Esophagus muscularis mucosa (tissue), 4 donors: Measurements from ENCODE around the gene EP400. TPM values are rescaled to one million over a fixed set of nuclear protein-coding genes. Genes with fewer than 3 reads are reported as not detected.
A peak's percentile ranks its signal among the peaks of the same experiment; 100 is the strongest.
"Not testable (repeated sequence)": the region's sequence is repeated elsewhere in the genome, so short reads cannot be mapped to it uniquely, and the experiment has no call there.

Experiments used
- DNase-seq: peaks from one replicate; pipeline ENCODE4 v3.0.0-alpha.2; 2017; ENCODE audit errors: extremely low spot score
- H3K27ac ChIP-seq, 4 donors: fragments of 200-600 bp; sonication (generic); replicated peaks in 1 of 4; 1 replicate in 3 of 4; 2 replicates in 1 of 4; pipeline ENCODE4 v1.5.1; 2016 to 2019; ENCODE audit warnings: mild to moderate bottlenecking in 1 of 4
- H3K27me3 ChIP-seq, 4 donors: fragments of 200-600 bp; sonication (generic); one replicate each; pipeline versions ENCODE4 v1.5.1 to v1.6.0; 2016 to 2019
- H3K36me3 ChIP-seq, 4 donors: fragments of 200-600 bp; sonication (generic); one replicate each; pipeline ENCODE4 v1.5.1; 2016 to 2019
- H3K4me1 ChIP-seq, 4 donors: fragments of 200-600 bp; sonication (generic); one replicate each; pipeline ENCODE4 v1.5.1; 2016 to 2019
- H3K4me3 ChIP-seq, 4 donors: fragments of 200-600 bp; sonication (generic); 1 replicate in 2 of 4; 2 replicates in 2 of 4; pipeline ENCODE4 v1.5.1; 2016 to 2019; ENCODE audit warnings: mild to moderate bottlenecking in 4 of 4, moderate library complexity in 1 of 4
- H3K9me3 ChIP-seq, 4 donors: fragments of 200-600 bp; sonication (generic); 1 replicate in 3 of 4; 2 replicates in 1 of 4; pipeline ENCODE4 v1.5.1; 2016 to 2019
- EP300 ChIP-seq: sonication (generic); formaldehyde crosslinking; IDR thresholded peaks from one replicate; pipeline ENCODE4 v1.6.1; 2017; ENCODE audit warnings: antibody characterized with exemption
- POLR2A ChIP-seq: fragments of 450-650 bp; IDR thresholded peaks from one replicate; pipeline ENCODE4 v1.6.1; 2017; ENCODE audit warnings: antibody characterized with exemption, moderate library complexity, mild to moderate bottlenecking, low read depth
- POLR2AphosphoS5 ChIP-seq, 2 donors: sonication (generic); formaldehyde crosslinking; IDR thresholded peaks; one replicate each; pipeline ENCODE4 v1.6.1; 2017; ENCODE audit warnings: antibody characterized with exemption in 2 of 2
- WGBS: methylation state at CpG from one replicate; pipeline ENCODE4 v1.1.5; 2018; 5-methylcytosine and 5-hydroxymethylcytosine counted together
- intact Hi-C: fragments of 100-400 bp; cut with DNase I; formaldehyde crosslinking; loops from one replicate; pipeline ENCODE4 v1.15.1; 2023
- total RNA-seq, 4 donors: library from RNA; depleted of rRNA; stranded (reverse); fragments of >200 nt; gene quantifications; one replicate each; pipeline versions ENCODE4 v1.1.0 to v1.2.1, GENCODE V29; 2016
- TF ChIP-seq, protein P1 (sequence below), 3 experiments: fragments of 200-600 bp in 2 of 3; fragments of 450-650 bp in 1 of 3; sonication (generic) in 2 of 3; IDR thresholded peaks; one replicate each; pipeline ENCODE4 v1.5.1; 2017 to 2019; ENCODE audit warnings: antibody characterized with exemption in 3 of 3, mild to moderate bottlenecking in 2 of 3, moderate library complexity in 1 of 3

Gene EP400
- total RNA-seq, 4 donors from 2014 or later: 16.9 to 31.1 (median 22.4) TPM

DNA sequence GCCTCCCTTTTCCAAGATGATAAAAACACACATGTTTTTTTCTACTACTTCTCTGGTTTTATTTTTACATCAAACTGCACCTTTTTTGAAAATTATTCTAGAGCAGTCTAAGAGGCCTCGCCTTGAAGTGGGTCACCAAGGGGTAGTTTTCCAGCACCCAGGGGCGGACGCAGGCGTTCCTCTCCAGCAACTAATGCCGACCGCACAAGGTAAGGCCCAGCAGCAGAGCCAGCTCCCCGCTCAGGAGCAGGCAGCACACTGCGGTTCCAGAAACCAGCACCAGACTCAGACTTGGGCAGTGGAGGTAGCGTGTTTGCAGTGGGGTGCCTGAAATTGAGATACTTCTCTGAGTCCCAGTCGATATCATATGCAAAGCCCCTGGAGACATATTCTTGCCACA is 31.6 kb downstream of the EP400 start:
- Histone ChIP-seq H3K27ac (no peak overlapping the region), H3K36me3 (peaks cover 35 to 70% (median 67%) of the 10 kb centered on the region in 4 donors), H3K9me3 (no peaks in the 10 kb centered on the region), H3K4me3 (no peak overlapping the region), H3K4me1 (no peaks in the 10 kb centered on the region), H3K27me3 (no peaks in the 10 kb centered on the region)
- intact Hi-C loops: no loop called here
- DNase-seq: no peak
- 98% methylated on average over 8 of the region's 10 CpGs for WGBS
- TF ChIP-seq POLR2AphosphoS5 (IDR thresholded peaks at IDR 0.05) (no peak), EP300 (no peak), POLR2A (no peak)
- TF ChIP-seq, protein P1, sequence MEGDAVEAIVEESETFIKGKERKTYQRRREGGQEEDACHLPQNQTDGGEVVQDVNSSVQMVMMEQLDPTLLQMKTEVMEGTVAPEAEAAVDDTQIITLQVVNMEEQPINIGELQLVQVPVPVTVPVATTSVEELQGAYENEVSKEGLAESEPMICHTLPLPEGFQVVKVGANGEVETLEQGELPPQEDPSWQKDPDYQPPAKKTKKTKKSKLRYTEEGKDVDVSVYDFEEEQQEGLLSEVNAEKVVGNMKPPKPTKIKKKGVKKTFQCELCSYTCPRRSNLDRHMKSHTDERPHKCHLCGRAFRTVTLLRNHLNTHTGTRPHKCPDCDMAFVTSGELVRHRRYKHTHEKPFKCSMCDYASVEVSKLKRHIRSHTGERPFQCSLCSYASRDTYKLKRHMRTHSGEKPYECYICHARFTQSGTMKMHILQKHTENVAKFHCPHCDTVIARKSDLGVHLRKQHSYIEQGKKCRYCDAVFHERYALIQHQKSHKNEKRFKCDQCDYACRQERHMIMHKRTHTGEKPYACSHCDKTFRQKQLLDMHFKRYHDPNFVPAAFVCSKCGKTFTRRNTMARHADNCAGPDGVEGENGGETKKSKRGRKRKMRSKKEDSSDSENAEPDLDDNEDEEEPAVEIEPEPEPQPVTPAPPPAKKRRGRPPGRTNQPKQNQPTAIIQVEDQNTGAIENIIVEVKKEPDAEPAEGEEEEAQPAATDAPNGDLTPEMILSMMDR (IDR thresholded peaks at IDR 0.05): no peak

DNA sequence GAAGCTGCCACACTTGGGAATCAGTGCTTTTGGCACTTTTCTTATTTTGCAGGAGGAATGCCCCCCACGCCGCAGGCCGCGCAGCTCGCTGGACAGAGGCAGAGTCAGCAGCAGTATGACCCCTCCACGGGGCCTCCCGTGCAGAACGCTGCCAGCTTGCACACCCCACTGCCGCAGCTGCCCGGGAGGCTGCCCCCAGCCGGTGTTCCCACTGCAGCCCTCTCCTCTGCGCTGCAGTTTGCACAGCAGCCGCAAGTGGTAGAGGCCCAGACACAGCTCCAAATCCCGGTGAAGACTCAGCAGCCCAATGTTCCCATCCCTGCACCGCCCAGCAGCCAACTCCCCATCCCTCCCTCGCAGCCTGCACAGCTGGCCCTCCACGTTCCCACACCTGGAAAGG is 32.3 kb downstream of the EP400 start:
- TF ChIP-seq POLR2AphosphoS5 (IDR thresholded peaks at IDR 0.05): no peak
- TF ChIP-seq EP300: no peak
- TF ChIP-seq, protein P1 (IDR thresholded peaks at IDR 0.05): no peak
- no peak for TF ChIP-seq POLR2A
- Histone ChIP-seq H3K9me3 (no peaks in the 10 kb centered on the region), H3K4me1 (no peaks in the 10 kb centered on the region), H3K36me3 (peaks cover 35 to 76% (median 73%) of the 10 kb centered on the region in 4 donors), H3K4me3 (no peak overlapping the region), H3K27me3 (no peaks in the 10 kb centered on the region), H3K27ac (no peak overlapping the region)
- intact Hi-C loops: no loop called here
- WGBS: 93% methylated on average over 17 of the region's 17 CpGs
- no peak for DNase-seq

DNA sequence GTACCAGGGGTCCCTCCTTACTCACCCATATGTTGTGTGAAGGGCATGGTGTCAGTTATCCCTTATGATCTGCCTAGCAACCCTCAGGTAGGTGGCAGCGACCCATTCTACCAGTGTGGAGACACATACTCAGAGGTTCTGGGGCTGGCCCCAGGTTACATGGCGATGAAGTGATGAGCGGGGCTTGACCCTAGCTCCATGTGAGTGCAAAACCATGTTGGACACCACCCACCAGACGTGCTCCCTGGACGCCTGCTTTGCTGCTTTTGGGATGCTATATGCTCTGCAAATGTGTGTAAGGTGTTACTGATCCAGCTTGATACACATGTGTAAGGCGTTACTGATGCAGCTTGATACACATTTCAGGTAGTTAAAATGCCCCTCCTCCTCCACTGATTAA is 33.3 kb downstream of the EP400 start:
- H3K4me1 ChIP-seq: no peaks in the 10 kb centered on the region
- 94% methylated on average over 5 of the region's 6 CpGs for WGBS
- peaks cover 35 to 86% (median 83%) of the 10 kb centered on the region in 4 donors for H3K36me3 ChIP-seq
- H3K4me3 ChIP-seq: no peak overlapping the region
- H3K27ac ChIP-seq: no peak overlapping the region
- no peaks in the 10 kb centered on the region for H3K27me3 ChIP-seq
- DNase-seq: peak; percentile 83
- H3K9me3 ChIP-seq: no peaks in the 10 kb centered on the region
- TF ChIP-seq, protein P1 (IDR thresholded peaks at IDR 0.05): no peak
- TF ChIP-seq POLR2A (no peak), EP300 (no peak), POLR2AphosphoS5 (IDR thresholded peaks at IDR 0.05) (no peak)
- intact Hi-C loops: no loop called here

DNA sequence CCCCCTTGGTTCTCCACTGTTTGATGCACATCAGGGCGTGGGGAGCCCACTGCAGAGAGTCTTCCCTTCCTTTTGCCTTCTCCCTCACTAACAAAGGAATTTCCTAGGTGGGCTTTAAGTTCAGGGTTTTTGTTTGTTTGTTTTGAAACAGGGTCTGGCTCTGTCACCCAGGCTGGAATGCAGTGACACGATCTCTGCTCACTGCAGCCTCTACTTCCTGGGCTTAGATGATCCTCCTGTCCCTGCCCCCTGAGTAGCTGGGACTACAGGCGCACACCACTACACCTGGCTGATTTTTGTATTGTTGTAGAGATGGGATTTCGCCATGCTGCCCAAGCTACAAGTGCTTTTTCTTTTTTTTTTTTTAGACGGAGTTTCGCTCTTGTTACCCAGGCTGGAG is 33.8 kb downstream of the EP400 start:
- WGBS: 81% methylated on average over 6 of the region's 6 CpGs
- no peak overlapping the region for H3K27ac ChIP-seq
- no peaks in the 10 kb centered on the region for H3K9me3 ChIP-seq
- TF ChIP-seq POLR2A (no peak), POLR2AphosphoS5 (IDR thresholded peaks at IDR 0.05) (no peak), EP300 (no peak)
- TF ChIP-seq, protein P1 (IDR thresholded peaks at IDR 0.05): no peak
- H3K36me3 ChIP-seq: peaks cover 35 to 92% (median 88%) of the 10 kb centered on the region in 4 donors
- no peak overlapping the region for H3K4me3 ChIP-seq
- H3K4me1 ChIP-seq: peaks cover 0 to 4% (median 0%) of the 10 kb centered on the region in 4 donors
- DNase-seq: no peak
- intact Hi-C loops: no loop called here
- H3K27me3 ChIP-seq: no peaks in the 10 kb centered on the region

DNA sequence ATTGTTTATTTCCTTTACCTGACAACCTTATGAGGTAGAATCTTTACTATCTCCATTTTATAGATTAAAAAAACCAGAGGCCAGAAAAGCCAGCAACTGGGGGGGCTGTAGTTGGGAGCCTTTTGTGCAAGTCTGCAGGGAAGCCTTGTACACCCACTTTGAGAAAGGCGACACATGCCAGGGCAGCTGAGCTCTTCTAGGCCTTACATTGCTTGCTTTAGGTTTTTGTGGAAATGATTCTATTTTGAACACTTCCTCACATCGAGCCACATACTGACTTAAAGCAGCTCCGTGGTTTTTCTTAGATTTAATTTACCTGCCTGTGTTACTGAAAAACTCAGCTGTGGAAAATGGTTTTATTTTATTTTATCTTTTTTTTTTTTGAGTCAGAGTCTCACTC is 34.6 kb downstream of the EP400 start:
- intact Hi-C loops: no loop called here
- H3K36me3 ChIP-seq: peaks cover 35 to 99% (median 95%) of the 10 kb centered on the region in 4 donors
- DNase-seq: peak; percentile 19
- H3K4me1 ChIP-seq: peaks cover 0 to 5% (median 0%) of the 10 kb centered on the region in 4 donors
- no peak for TF ChIP-seq EP300
- H3K9me3 ChIP-seq: no peaks in the 10 kb centered on the region
- H3K4me3 ChIP-seq: no peak overlapping the region
- no peaks in the 10 kb centered on the region for H3K27me3 ChIP-seq
- H3K27ac ChIP-seq: no peak overlapping the region
- 89% methylated on average over 3 of the region's 3 CpGs for WGBS

DNA sequence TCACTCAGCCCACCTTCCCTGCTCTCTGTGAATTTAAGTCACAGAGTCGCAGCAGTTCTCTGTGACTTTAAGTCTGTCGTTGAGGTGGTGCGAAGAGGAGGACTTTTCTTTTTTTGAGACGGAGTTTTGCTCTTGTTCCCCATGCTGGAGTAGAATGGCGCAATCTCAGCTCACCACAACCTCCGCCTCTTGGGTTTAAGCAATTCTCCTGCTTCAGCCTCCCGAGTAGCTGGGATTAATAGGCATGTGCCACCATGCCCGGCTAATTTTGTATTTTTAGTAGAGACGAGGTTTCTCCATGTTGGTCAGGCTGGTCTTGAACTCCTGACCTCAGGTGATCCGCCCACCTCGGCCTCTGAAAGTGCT is 35.8 kb downstream of the EP400 start:
- H3K9me3 ChIP-seq, H3K4me3 ChIP-seq, intact Hi-C loops, H3K27ac ChIP-seq, H3K4me1 ChIP-seq, H3K27me3 ChIP-seq, DNase-seq: not testable (repeated sequence)
- peaks cover 32 to 100% (median 95%) of the 10 kb centered on the region in 4 donors for H3K36me3 ChIP-seq
- WGBS: 84% methylated on average over 11 of the region's 11 CpGs
